Measurements from ENCODE around the gene BTG2.
A peak's percentile ranks its signal among the peaks of the same experiment; 100 is the strongest.

BTG2 gene

DNA sequence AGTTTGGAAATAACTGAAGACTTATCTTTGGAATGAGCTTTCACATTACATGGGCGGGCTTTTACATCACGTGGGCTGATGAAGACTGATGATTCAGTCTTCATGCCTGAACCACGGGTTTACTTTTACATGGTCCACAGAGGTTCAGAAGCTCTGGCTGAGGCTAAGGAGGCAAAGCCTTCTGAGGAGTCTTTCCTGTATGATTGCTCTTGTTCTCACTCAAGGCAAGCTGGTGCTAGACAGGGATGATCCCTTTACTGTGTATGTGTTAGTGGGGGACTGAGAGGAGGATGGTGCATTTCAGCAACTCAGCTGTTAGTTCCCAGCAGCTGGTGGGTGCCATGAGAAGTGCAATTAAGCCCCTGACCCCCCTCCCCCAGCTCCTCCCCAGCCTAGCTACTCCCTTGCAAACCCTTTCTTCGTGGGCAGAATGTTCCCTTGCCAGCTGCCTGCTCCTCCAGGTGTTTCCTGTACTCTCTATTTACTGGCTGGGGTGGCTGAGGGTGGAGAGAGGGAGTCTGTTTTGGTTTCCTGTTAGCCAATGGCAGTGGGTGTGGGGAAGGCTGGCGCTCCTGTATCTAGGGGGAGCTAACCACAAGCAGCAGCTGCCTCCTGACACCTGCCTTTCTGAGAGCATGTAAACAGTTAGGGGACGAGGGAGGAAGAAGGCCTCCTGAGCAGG lies 15.4 kb downstream of the BTG2 start:
- DNase-seq: peak; percentile 49

DNA sequence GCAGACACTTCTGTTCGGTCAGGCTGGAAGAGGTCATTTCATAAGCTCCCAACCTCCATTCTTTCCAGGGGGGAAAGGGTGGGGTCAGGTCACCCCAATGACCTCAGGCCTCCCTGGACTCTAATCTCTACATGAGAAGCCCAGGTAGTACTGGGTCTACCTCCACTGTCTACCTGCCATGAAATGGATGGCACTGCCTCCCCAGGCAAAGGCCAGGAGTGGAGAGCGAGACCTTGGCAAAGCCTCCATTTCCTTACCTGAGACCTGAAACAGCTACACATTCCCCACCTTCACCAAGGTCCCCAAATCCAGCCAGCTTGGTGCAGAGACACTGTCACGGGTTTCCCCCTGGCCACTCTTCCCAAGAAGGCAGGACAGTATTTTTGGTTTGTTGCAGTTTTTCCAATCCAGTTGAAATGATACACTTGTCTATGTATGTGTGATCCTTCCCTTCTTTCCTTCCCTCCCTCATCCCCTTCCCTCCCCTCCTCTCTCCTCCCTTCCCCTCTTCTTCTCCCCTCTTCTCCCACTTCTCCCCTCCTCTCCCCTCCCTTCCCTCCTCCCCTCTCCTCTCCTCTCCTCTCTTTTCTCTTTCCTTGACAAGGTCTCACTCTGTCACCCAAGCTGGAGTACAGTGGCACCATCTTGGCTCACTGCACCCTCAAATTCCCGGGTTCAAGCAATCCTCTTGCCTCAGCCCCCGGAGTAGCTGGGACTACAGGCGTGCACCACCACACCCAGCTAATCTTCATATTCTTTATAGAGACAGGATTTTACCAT lies 16.1 kb downstream of the BTG2 start:
- DNase-seq: no peak

DNA sequence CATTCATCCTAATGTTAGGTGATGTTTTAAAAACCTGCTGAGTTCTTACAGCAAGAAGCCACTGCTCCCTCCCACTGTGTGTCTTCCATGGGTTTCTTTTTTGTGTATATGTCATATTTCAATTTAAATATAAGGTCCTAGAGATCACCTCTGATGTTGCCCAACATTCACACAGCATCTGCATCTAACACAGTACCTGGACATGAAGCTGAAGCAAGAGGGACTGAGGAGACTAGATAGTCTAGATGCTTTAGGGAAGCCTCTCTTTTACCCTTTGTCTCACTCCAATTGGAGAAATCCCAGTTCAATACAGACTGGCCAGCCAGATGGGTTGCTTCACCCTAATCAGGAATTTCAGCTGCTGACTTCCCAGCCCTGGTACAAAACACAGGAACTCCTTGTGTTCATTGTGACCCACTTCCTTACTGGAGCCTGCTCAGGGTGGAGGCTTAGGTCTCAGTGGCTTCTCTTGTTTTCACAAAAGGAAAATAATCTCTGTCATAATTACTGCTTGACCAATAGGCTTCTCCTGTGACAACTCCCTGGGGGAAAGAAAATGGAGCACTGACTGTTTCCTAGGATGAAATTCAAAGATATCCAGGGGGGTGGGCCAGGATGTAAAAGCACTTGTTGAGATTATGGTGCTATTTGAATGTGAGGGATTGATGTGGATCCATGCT lies 17.3 kb downstream of the BTG2 start:
- no peak for DNase-seq

DNA sequence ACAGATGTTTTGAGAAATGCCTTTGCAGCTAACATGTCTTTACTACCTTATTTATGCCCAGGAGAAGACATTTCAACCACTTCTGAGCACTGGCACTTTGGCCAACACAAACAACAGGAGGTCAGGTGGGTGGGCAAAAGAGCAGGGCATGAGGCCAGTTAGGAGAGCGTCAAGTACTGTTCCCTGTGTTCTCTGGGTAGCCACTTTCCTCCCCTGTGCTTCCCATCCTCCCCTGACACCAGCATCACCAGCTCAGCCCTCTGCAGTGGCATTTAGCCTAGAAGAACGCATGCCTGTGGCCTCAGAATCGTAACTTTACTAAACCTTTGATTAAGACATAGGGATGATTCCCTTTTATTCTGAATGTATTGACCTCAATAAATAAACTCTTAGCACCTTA lies 18.3 kb downstream of the BTG2 start:
- no peak for DNase-seq

DNA sequence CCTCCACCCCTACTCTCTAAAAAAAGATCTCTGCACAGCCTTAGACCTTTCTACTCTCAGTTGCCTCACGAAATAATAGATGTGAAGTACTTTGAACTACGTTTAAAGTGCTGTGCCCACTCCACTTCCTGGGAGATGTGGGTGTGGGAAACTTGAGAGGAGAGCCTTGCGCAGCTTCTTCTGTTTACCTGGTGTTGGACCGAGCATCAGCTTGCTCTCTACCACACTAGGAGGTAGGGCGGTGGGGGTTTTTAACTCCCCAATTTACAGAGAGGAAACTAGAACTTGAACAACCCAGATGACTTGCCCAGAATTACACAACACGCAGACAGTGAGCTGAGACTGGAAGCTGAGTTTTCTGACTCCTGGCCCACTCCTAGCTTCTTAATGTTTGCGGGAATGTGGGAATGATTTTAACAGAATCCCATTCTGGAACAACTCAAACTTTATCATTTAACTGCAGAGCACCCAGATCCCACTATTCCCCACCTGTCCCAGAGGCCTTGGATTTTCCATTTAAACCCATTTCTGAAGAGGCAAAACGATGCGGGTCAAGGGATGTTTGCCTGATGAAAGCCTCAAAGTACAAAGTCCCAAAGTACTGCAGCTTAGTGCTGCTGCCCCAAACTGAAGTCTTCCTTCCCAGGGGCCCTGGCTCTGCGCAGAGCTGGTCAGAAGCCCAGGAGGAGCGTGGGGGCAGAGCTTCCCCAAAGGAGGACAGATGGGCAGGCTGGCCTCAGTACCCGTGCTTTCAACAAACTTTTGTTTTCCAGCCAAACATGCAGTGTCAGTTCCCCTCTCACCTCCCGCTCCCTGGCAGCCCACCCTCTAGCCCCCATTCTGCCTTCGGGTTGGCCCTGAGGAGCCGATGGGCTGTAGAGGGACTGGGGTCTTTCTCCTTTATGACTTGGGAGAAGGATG lies 19.0 kb downstream of the BTG2 start:
- DNase-seq: peak; percentile 39

DNA sequence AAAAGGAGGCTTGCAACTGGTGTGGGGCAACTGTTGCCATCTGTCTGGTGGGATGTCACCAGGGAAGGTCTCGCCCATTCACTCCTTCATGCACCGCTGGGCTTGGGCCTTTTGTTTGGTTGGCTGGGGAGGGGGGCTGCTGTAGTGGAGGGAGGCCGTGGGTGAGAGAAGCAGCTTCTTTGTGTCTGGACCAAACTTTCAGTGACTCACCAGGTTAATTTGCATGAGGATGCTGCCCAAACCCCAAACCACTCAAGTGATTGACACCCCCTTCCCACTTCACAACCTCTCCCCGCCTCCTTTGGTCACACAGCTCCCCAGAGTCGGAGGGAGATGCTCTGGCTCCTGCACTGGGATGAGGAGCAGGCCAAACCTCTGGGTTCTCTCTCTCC lies 19.7 kb downstream of the BTG2 start:
- peak; percentile 49 for DNase-seq

DNA sequence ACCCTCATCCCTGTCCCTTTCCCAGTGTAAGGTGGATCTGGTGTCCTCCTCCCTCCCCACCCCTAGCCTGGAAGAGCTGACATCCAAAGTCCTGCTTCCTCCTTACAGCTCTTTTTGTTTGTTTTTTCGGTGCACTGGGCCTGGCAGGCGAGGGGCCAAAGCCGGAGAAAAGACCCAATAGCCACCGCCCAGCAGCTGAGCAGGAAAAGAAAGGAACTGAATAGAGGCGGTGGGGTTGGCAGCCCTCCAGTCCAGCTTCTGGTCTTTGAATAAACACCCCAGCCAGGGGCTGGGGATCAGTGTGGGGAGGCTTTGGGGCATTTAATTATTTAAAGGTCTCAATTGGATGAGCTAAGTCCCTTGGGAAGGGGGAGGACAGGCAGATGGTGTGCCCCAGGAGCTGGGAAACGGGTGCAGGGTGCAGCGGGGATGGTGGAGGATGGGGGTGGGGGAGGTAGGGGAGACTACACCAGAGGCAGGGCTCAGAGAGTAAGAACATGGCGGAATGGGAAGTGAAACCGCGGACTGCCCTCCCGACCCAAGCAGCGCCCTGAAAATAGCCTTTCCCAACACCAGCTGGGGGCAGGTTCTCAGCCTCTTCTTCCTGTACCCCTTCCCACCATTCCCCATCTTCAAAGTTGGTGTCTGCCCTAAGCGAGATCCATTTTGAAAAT lies 20.2 kb downstream of the BTG2 start:
- DNase-seq: no peak

DNA sequence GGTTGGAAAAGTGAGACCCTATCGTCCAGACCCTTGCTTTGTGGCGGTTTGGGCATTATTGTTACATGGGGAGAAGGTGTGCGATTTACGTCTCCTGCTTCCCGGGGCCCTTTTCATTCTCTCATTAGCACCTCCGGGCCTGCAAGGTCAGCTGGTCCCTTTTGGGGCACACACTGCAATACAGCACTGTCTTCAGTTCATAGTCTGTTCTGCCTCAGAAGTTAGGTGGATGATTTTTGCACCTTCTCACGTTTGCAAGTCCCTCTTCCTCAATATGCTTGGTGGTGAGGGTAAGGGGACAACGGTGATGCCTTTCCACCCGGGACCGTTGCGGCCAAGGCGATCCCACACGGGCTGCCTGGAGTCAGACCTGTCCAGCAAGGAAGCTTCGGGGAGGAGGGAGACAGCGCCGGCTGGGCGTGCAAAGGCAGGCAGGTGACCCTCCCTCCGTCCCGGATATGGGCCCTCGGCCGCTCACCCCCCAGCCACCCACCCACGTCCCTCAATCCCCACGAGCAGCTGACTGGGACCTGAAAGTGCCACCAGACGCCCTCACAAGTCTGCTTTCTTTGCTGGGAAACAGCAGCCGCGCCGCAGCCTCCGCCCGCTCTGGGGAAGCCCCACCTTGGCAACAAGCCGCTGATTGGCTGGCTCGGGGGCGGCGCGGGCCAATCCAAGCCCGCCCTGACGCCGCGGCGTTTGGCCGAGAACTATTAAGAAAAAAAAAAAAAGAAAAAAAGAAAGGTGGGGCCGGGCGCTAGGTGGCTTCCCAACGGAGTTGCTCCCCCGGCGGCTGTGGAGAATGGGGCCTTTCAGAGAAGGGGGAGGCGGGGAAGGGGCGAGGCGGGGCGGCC lies 21.7 kb downstream of the BTG2 start:
- DNase-seq: peak; percentile 93

DNA sequence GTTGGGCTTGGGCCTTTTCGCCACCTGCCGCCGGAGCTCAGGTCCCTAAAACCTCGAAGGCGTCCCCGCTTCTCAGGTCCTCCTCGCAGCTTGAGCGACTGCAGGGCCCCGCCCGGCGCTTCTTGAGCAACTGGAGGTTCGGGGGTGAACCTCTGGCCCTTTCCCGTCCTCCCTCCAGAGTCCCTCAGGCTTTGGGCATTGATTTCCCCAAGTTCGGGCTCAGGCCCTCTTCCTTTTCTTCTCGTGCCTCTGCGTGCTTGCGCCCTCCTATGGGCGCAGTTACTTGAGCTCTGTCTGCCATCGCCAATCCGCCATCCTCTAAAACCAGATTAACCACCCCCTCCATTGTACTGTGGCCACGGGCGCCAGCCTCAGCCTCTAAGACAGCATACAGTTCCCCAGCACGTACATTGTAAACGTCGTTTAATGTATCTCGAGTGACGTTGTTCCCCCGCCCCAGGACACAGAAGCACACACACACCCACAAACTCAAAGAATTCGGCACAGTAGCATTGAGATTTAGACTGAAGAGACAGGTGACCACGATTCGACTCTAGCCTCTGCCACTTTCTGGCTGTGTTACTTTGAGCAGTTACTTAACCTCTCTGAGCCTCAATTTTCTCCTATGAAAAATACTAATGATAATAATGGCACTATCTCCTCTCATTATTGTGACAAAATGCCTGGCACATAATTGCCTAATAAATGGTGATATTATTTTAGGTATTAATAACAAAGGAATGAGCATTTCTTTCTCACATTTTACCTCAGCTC lies 22.6 kb downstream of the BTG2 start:
- DNase-seq: peak; percentile 60

DNA sequence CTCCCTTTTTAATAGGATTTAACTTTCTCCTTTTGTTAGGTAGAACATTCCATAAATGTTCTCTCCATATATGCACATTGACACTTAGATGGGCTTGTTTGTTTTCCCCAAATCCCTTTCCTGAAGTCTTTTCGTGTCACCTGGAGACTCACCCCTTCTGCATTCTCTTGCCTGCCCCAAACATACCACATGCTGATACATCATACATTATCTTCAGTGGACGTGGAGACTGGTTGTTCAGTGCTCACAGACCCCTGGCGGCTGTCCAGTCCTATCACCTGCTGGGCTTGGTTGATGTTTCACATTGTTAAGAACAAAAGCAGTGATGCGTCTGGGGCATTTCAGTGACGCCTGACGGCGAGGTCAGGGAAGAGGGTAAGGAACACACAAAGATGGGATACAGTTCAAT lies 23.4 kb downstream of the BTG2 start:
- no peak for DNase-seq

DNA sequence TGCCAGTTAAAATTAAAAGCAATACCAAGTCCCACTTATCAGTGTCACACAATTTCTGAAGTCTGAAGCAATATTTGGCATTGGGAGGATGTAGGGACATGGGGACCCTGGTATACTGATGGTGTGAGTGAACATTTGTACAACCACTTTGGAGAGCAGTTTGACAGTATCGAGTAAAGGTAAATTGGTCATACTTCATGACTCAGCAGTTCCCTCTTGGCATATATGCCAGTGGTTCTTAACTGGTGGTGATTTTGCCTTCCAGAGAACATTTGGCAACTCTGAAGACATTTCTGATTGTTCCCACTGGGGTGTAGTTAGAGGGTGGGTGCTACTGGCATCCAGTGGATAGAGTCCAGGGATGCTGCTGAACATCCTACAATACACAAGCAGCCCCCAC lies 25.9 kb downstream of the BTG2 start:
- DNase-seq: no peak

DNA sequence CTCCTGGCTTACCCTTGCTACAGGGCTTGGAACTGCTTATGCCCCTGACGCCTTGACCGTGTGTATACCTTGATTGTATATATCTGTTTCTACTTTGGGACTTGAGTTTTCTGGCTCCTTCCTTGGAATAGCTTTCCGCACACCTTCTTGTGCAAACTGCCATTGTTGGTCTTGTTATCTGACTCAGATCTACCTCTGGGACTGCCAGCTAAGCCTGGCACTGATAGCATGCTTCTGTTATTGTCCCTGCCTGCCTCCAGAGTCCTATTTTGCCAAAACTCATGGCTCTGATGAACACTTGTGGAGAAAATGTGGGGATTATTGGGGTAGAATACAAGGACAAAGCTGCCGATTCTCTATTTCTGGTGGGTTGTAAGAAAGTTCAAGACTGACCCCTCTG lies 30.2 kb downstream of the BTG2 start:
- no peak for DNase-seq

DNA sequence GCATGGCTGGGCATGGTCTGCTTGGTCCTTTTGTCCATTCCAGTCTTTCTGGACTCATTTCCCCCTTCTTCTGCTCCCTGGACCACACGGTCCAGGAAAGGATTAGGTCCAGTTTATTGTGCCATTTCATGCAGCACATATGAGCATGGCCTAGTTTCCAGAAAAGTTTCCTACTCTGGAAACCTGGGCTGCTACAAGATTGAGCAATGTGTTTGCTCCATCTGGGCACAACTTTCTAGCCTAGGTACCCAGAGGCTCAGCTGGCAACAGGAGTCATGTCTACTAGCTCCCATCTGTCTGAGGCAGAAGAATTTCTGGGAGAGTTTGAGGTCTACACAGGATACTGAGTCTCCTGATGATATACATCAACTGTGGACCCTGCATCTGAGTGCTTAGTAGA lies 30.8 kb downstream of the BTG2 start:
- DNase-seq: no peak

DNA sequence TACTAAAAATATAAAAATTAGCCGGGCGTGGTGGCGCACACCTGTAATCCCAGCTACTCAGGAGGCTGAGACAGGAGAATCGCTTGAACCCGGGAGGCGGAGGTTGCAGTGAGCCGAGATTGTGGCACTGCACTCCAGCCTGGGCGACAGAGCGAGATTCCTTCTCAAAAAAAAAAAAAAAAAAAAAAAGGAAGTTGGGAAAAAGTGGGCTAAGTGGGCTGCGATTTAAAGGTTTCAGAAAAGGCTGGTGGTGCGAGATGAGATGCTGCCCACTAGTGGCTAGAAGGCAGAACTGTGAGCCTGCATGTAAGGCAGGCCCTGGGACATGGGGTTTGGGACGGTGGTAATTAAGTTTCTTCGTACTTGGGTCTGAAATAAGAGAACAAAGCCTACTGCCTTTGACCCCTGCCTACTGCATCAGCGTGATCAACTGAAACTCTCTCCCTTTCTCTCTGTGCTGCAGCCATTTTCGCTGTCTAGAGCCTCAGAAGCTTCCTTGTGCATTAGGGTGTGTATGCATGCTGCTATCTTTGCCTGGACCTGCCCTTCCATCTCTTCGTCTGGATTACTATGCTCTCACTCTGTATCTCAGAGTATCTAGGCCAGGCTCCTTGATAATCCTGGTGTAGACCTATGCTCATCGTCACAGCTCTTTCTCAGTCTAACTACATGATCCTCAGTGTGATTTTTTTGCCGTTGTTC lies 33.2 kb downstream of the BTG2 start:
- DNase-seq: peak; percentile 61

DNA sequence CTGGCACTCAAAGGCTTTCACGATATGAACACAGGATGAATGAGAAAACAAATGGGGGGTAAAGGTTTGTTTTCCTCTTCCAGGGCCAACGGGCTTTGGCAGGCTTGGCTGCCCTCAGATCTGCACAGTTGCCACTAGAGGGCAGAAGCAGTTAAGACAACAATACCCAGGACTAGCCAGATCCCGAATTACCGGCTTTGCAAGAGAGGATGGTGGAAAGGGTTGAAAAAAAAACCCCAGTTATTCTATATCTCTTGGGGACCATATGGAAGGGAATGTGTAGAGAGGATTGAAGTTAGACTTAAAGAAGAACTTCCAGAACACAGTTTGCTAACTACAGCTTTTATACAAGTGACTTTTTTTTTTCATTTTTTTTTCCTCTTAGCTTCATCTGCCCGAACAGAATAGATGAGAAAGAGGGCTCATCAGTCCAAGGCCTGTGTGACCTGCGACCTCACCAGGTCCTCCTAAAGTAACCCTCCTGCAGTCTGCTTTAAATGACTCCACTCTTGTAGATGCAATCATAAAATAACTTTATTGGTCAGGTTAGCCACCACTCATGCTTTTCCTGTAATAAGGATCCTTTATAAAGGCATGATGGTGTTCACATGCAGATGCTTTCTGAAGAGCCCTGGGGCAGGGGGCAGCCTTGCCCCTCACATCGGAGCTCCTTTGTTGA lies 34.9 kb downstream of the BTG2 start:
- DNase-seq: peak; percentile 52

DNA sequence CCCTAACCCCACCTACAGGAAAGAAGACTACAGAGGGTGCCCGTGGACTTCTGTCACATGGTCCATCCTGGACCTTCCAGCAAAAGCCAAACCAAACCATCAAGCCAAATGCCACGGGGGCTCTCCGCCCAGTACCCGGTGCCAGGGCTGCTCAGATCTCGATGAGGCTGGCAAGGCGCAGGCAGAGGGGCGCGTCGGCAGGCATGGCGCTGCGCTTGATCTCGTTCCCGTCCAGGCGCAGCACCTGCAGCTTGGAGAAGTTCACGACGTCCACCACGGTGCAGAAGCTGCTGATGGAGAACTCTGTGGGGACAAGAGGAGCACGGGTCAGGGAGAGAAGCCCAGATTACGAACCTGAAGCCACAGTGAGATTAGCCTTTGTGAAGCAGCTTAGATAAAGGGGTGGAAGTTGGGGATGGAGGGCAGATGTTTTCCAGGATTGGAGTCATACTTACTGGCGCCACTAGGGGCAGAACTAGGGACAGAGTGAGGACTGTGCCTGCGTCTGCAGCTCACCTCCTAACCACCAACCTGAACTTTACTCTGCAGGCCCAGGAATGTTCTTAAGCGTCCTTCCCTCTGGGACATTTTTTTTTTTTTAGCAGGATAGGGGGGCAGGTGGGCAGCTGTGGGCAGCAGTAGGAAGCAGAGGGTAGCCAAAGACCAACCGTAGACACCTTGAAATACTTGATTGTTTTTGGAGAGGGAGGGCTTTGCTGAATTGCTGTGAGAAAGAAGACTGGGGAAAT lies 37.0 kb downstream of the BTG2 start:
- DNase-seq: peak; percentile 58

DNA sequence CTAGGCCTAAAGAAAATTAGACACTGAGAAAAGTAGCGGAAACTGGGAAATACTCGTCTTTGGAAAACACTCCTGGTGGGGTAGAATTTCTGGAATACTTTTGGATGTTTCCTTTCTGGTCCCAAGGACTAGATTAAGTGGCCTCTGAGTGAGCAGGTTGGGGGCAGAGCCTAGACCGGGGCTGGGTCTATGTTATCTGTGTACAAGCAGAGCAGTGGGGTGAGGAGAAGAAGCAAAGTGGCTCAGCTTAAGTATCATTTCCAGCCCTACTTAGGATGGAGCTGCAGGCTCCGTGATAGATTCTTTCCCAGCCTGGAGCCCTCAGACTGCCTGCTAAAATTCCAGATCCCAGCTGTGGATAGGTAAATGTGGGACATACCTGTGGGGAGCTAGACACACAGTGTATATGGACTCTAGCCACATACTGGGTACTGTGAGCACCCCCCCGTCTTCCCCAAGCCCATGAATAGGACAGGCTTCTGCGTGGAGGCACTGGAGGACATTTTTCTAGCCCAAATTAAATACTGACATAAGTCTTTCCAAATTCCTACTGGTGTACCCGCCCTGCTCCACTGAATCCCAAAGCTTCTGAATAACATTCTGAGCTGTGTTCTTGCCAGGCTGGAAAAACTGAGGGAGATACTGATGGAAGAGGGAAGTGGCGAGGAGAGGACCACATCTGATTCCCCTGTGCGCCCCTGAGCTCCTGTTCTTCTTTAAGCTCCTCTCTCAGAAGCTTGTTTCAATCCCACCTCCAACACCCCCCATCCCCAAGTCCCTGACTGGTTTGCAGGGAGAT lies 38.8 kb downstream of the BTG2 start:
- no peak for DNase-seq

Data from activated CD8-positive, alpha-beta memory T cell treated with anti-CD3 and anti-CD28 coated beads, Interleukin-2, amount 50 U/mL, for 4 hours (primary cell).